ENCODE data around the gene AOPEP.

GRCh38 chr9:95116808-95117204 is 390.3 kb downstream of the AOPEP start:
- no peak for TF ChIP-seq CTCF (IDR thresholded peaks at IDR 0.05)
- TF ChIP-seq POLR2A (IDR thresholded peaks at IDR 0.05) = no peak

All from testis (tissue), 2 donors.